Naive thymus-derived CD4-positive, alpha-beta T cell (primary cell): ENCODE data around the gene PPP2R5B. TPM values are rescaled to one million over a fixed set of nuclear protein-coding genes. Genes with fewer than 3 reads are reported as not detected.

ENCODE experiments used
- ATAC-seq: fragments of 150-1000 bp; cut with Tn5 transposase; 2 replicates; pipeline ENCODE4 v1.10.0; 2021; ENCODE audit warnings: mild to moderate bottlenecking, moderate library complexity
- CTCF ChIA-PET: fragments of 350-600 bp; sonication (Branson Sonifier 250); formaldehyde crosslinking; loops from one replicate; lab custom pipeline; 2021; ENCODE audit warnings: antibody characterized with exemption; lab: Charles Lee
- POLR2A ChIA-PET: fragments of 350-600 bp; sonication (Branson Sonifier 250); formaldehyde crosslinking; loops from one replicate; lab custom pipeline; 2021; ENCODE audit warnings: antibody characterized with exemption, inconsistent platforms; lab: Charles Lee
- DNase-seq, 9 donors: peaks; one replicate each; pipeline versions ENCODE4 v3.0.0 to v3.0.0-alpha.2; 2020 to 2022; ENCODE audit warnings: mixed read lengths in 1 of 9
- H3K27ac ChIP-seq: one replicate; pipeline ENCODE4 v1.7.0; 2013; ENCODE audit warnings: mild to moderate bottlenecking, low read depth, low read length, moderate library complexity
- H3K27me3 ChIP-seq, 2 donors: one replicate each; pipeline ENCODE4 v1.7.0; 2013; ENCODE audit warnings: low read length in 2 of 2, mild to moderate bottlenecking in 2 of 2, moderate library complexity in 2 of 2; ENCODE audit not compliant: control insufficient read depth in 2 of 2, insufficient read depth in 2 of 2
- H3K36me3 ChIP-seq, 3 experiments: 1 replicate in 2 of 3; 2 replicates in 1 of 3; pipeline ENCODE4 v1.7.0; 2013; ENCODE audit warnings: low read length in 3 of 3, mild to moderate bottlenecking in 3 of 3, moderate library complexity in 1 of 3; ENCODE audit not compliant: insufficient read depth in 3 of 3, control insufficient read depth in 2 of 3
- H3K4me1 ChIP-seq, 2 donors: one replicate each; pipeline ENCODE4 v1.7.0; 2013; ENCODE audit warnings: low read length in 2 of 2, mild to moderate bottlenecking in 2 of 2, moderate library complexity in 1 of 2; ENCODE audit not compliant: control insufficient read depth in 2 of 2, insufficient read depth in 2 of 2
- H3K4me3 ChIP-seq: 2 replicates; pipeline ENCODE4 v1.7.0; 2013; ENCODE audit warnings: mild to moderate bottlenecking, low read length
- H3K9me3 ChIP-seq, 3 experiments: 1 replicate in 2 of 3; 2 replicates in 1 of 3; pipeline ENCODE4 v1.7.0; 2013; ENCODE audit warnings: low read length in 3 of 3; ENCODE audit not compliant: control insufficient read depth in 2 of 3
- H3K27ac Mint-ChIP-seq, 9 donors: one replicate each; pipeline ENCODE4 v1.8.0; 2020 to 2022; ENCODE audit warnings: mixed read lengths in 9 of 9, mild to moderate bottlenecking in 8 of 9, moderate library complexity in 5 of 9, inconsistent platforms in 2 of 9
- H3K27me3 Mint-ChIP-seq, 5 donors: one replicate each; pipeline ENCODE4 v1.8.0; 2021 to 2022; ENCODE audit warnings: mixed read lengths in 5 of 5, mild to moderate bottlenecking in 1 of 5
- H3K36me3 Mint-ChIP-seq, 5 donors: one replicate each; pipeline ENCODE4 v1.8.0; 2020 to 2022; ENCODE audit warnings: mixed read lengths in 5 of 5, mild to moderate bottlenecking in 3 of 5, inconsistent platforms in 1 of 5
- H3K4me1 Mint-ChIP-seq, 7 donors: one replicate each; pipeline ENCODE4 v1.8.0; 2020 to 2022; ENCODE audit warnings: mixed read lengths in 7 of 7, mild to moderate bottlenecking in 3 of 7, inconsistent platforms in 1 of 7
- H3K4me3 Mint-ChIP-seq, 10 donors: one replicate each; pipeline ENCODE4 v1.8.0; 2020 to 2022; ENCODE audit warnings: mild to moderate bottlenecking in 10 of 10, mixed read lengths in 10 of 10, moderate library complexity in 6 of 10, inconsistent platforms in 2 of 10
- H3K9me3 Mint-ChIP-seq, 11 donors: one replicate each; pipeline ENCODE4 v1.8.0; 2020 to 2022; ENCODE audit warnings: mixed read lengths in 11 of 11, mild to moderate bottlenecking in 4 of 11, inconsistent platforms in 1 of 11, moderate library complexity in 1 of 11
- intact Hi-C, 2 donors: fragments of 100-400 bp; cut with micrococcal nuclease; formaldehyde crosslinking; loops; one replicate each; pipeline ENCODE4 v1.15.1; 2023
- polyA plus RNA-seq, 2 donors: library from polyadenylated mRNA; unstranded; fragments of 300-500 nt; fragmentation: Illumina TruSeq; gene quantifications; one replicate each; pipeline ENCODE4 v1.2.3, GENCODE V29; 2021
- total RNA-seq, 6 experiments: library from RNA in 5 of 6; stranded (reverse) in 5 of 6; gene quantifications; 1 replicate in 5 of 6; 2 replicates in 1 of 6; pipeline ENCODE4 v1.2.3 and lab custom pipeline; 2021 to 2026

PPP2R5B gene
- total and polyA plus RNA-seq, 7 experiments from 2014 or later = 4.5 to 19.1 (median 13.1) TPM

DNA sequence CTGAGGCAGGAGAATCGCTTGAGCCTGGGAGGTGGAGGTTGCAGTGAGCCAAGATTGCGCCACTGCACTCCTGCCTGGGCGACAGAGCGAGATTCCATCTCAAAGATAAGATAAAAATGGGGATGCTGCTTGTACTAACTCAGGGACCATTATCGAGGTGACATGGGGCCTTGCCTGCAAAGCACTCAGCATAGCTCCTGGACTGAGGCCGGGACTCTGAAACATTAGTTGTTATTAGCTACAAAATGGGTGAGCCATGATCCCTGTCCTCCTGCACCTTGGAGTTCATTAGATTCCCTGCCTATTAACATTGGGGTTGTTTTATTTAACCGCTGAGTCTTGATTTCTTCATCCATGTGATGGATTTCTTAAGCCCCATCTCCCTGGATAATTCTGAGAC is 5.1 kb downstream of the PPP2R5B start:
- peaks cover 0 to 11% (median 7%) of the 10 kb centered on the region in 7 donors for H3K4me1 Mint-ChIP-seq
- ChIA-PET CTCF (no interaction called here), POLR2A (no interaction called here)
- H3K27ac Mint-ChIP-seq = peak overlapping the region in 1 of 9 donors; percentile 65
- DNase-seq (no peak), ATAC-seq (no peak)
- H3K4me3 Mint-ChIP-seq = no peak overlapping the region
- Histone ChIP-seq H3K27me3 (no peaks in the 10 kb centered on the region), H3K4me1 (peaks cover 0 to 8% of the 10 kb centered on the region in 2 donors), H3K36me3 (peaks cover 0 to 38% (median 4%) of the 10 kb centered on the region in 3 experiments), H3K27ac (no peak overlapping the region), H3K4me3 (no peak overlapping the region), H3K9me3 (no peaks in the 10 kb centered on the region)
- intact Hi-C loops = no loop called here
- H3K9me3 Mint-ChIP-seq = no peaks in the 10 kb centered on the region
- H3K27me3 Mint-ChIP-seq = no peaks in the 10 kb centered on the region
- H3K36me3 Mint-ChIP-seq = peaks cover 0 to 37% (median 16%) of the 10 kb centered on the region in 5 donors

DNA sequence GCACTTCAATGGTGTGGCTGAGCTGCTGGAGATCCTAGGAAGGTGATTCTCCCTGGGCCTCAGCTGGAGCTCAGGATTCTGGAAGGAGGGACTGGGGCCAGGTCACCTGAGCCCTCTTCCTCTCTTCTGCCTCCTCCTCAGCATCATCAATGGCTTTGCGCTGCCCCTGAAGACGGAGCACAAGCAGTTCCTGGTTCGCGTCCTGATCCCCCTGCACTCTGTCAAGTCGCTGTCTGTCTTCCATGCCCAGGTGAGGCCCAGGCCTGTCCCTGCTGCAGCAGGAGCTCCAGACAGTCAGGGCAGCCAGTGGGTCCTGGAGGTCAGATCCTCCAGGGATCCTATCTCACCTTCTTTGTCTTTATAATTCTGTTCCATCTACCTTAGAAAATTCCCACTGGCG is 5.9 kb downstream of the PPP2R5B start:
- H3K36me3 ChIP-seq = peaks cover 0 to 38% (median 4%) of the 10 kb centered on the region in 3 experiments
- no peaks in the 10 kb centered on the region for H3K9me3 Mint-ChIP-seq
- H3K36me3 Mint-ChIP-seq = peaks cover 0 to 37% (median 16%) of the 10 kb centered on the region in 5 donors
- no peaks in the 10 kb centered on the region for H3K9me3 ChIP-seq
- ChIA-PET CTCF (no interaction called here), POLR2A (no interaction called here)
- H3K27me3 ChIP-seq = no peaks in the 10 kb centered on the region
- H3K4me1 Mint-ChIP-seq = peaks cover 0 to 6% (median 2%) of the 10 kb centered on the region in 7 donors
- DNase-seq (no peak), ATAC-seq (no peak)
- peaks cover 0 to 2% of the 10 kb centered on the region in 2 donors for H3K4me1 ChIP-seq
- no peak overlapping the region for H3K27ac Mint-ChIP-seq
- no peaks in the 10 kb centered on the region for H3K27me3 Mint-ChIP-seq
- no peak overlapping the region for H3K4me3 Mint-ChIP-seq
- H3K4me3 ChIP-seq = no peak overlapping the region
- H3K27ac ChIP-seq = no peak overlapping the region
- intact Hi-C loops = no loop called here

DNA sequence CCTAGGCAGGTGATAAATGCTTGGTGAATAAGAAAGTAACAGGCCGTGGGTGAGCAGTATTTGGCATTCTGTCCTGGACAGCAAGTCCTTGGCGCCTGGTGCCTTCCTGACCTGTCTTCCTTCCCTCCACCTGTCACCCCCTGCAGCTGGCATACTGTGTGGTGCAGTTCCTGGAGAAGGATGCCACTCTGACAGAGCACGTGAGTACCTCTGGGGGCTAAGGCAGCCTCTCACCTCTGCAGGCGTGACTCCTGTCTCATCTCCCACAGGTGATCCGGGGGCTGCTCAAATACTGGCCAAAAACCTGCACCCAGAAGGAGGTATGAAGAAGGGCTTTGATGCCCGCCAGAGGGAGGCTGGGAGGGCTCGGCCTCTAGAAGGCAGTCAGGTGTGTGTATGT is 6.8 kb downstream of the PPP2R5B start:
- Mint-ChIP-seq H3K4me1 (peaks cover 0 to 4% (median 0%) of the 10 kb centered on the region in 7 donors), H3K4me3 (no peak overlapping the region), H3K27ac (no peak overlapping the region), H3K9me3 (no peaks in the 10 kb centered on the region), H3K36me3 (peaks cover 0 to 37% (median 16%) of the 10 kb centered on the region in 5 donors), H3K27me3 (no peaks in the 10 kb centered on the region)
- ChIA-PET CTCF (no interaction called here), POLR2A (no interaction called here)
- ATAC-seq = no peak
- no peak overlapping the region for H3K27ac ChIP-seq
- DNase-seq = no peak
- H3K36me3 ChIP-seq = peaks cover 0 to 38% (median 4%) of the 10 kb centered on the region in 3 experiments
- intact Hi-C loops = no loop called here
- H3K27me3 ChIP-seq = no peaks in the 10 kb centered on the region
- H3K4me3 ChIP-seq = no peak overlapping the region
- no peaks in the 10 kb centered on the region for H3K9me3 ChIP-seq
- no peaks in the 10 kb centered on the region for H3K4me1 ChIP-seq

DNA sequence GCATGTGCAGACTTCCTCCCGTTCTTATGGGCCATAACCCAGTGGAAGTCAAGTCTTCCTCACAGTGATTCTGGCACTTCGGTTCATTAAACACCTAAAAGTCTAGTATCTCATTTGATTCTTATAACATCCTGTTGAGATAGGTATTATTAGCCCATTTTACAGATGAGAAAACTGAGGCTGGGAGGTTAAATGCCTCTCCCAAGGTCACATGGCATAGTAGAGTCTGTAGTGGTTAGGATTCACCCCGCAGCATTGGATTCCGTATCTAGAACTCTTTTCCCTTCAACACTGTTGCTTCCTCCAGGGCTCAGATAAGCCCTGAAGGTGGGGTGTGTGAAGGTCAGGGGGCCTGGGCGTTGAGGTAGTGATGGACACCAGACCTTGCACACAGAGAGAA is 7.8 kb downstream of the PPP2R5B start:
- POLR2A ChIA-PET = no interaction called here
- intact Hi-C loops = no loop called here

DNA sequence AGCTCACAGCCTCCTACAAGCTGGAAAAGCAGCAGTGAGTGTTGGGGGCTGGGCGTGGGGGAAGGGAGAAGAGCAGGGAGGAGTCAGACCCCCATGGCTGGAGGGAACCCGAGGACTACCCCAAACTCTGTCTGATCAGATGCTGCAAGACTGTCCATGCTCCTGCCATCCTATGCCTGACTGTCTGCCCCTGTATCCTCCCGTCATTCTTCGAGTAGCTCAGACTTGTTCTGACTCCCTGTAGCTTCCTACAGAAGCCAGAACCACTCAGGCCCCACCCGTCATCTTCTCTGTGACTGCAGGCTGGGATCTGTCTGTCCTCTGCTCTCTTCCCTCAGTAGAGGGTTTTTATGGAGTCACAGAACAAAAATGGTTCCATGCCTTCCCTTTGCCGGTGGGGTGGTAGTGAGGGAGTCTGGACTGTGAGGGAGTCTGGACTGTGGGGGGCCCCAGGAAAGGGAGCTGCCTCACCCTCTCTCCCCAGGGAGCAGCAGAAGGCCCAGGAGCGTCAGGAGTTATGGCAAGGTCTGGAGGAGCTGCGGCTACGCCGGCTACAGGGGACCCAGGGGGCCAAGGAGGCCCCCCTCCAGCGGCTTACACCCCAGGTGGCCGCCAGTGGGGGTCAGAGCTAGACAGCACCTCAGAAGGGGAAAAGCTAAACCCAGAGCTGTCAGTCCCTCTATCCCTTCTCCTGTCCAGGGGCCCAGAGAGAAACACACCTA is 8.9 kb downstream of the PPP2R5B start:
- DNase-seq (no peak), ATAC-seq (no peak)
- intact Hi-C loops = no loop called here
- Mint-ChIP-seq H3K36me3 (peaks cover 0 to 27% (median 16%) of the 10 kb centered on the region in 5 donors), H3K4me3 (no peak overlapping the region), H3K27me3 (peaks cover 0 to 3% (median 0%) of the 10 kb centered on the region in 5 donors), H3K27ac (peak overlapping the region in 1 of 9 donors; percentile 17), H3K9me3 (no peaks in the 10 kb centered on the region), H3K4me1 (no peaks in the 10 kb centered on the region)
- H3K4me1 ChIP-seq = no peaks in the 10 kb centered on the region
- no peaks in the 10 kb centered on the region for H3K27me3 ChIP-seq
- no peak overlapping the region for H3K4me3 ChIP-seq
- H3K36me3 ChIP-seq = peaks cover 0 to 38% (median 4%) of the 10 kb centered on the region in 3 experiments
- no peak overlapping the region for H3K27ac ChIP-seq
- ChIA-PET POLR2A (no interaction called here), CTCF (interaction anchor here (0.6 kb wide), 1 partner anchor 441 kb away, joined by 3 read pairs; no protein-coding TSS in a partner anchor)
- no peaks in the 10 kb centered on the region for H3K9me3 ChIP-seq

More for the DNA sequence above, 7.8 kb downstream of the PPP2R5B start:
- CTCF ChIA-PET = no interaction called here
- Histone ChIP-seq H3K36me3 (peaks cover 0 to 38% (median 4%) of the 10 kb centered on the region in 3 experiments), H3K9me3 (no peaks in the 10 kb centered on the region), H3K4me3 (no peak overlapping the region), H3K27me3 (no peaks in the 10 kb centered on the region), H3K27ac (no peak overlapping the region), H3K4me1 (no peaks in the 10 kb centered on the region)
- no peak for ATAC-seq
- peaks cover 0 to 32% (median 16%) of the 10 kb centered on the region in 5 donors for H3K36me3 Mint-ChIP-seq
- H3K9me3 Mint-ChIP-seq = no peaks in the 10 kb centered on the region
- peaks cover 0 to 2% (median 0%) of the 10 kb centered on the region in 7 donors for H3K4me1 Mint-ChIP-seq
- no peak for DNase-seq
- H3K4me3 Mint-ChIP-seq = no peak overlapping the region
- H3K27me3 Mint-ChIP-seq = no peaks in the 10 kb centered on the region
- H3K27ac Mint-ChIP-seq = no peak overlapping the region

DNA sequence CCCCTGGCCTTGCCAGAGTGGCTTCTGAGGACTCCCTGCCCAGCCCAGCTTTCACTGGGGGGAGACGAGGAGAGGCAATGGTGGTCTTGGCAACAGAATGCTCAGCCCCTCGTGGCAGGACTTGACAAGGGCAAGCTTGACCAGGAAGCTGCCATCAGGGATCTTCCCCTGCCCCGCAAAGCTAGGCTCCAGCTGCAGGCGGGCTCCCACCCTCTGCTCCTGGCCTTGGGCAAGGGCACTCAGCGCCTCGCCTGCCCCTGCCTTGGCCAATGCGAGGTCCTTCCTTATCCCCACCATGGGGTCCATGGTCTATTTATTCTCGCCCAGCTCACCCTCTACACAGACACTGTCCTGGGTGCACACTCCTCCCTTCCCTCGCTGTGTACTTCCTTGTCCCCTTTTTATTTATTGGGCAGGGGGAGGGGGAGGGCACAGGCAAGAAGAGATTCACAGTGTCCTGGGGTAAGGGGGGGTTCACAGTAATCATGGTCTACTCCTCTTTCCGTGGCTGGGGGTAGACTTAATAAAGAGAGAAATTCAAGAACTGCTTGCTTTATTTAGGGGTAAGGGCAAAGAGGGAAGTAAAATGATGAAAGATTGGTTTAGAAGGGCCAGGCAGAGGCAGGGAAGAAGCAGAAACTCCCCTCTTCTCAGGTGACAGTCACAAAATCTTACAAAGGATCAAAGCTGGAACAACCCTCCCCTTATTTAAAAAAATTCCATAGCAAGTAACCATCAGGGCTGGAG is 9.6 kb downstream of the PPP2R5B start:
- intact Hi-C loops = no loop called here
- Mint-ChIP-seq H3K9me3 (no peaks in the 10 kb centered on the region), H3K36me3 (peaks cover 0 to 27% (median 16%) of the 10 kb centered on the region in 5 donors), H3K4me1 (no peaks in the 10 kb centered on the region), H3K27ac (no peak overlapping the region), H3K4me3 (no peak overlapping the region), H3K27me3 (peaks cover 0 to 3% (median 0%) of the 10 kb centered on the region in 5 donors)
- ChIA-PET CTCF (interaction anchor here (0.6 to 0.7 kb wide), 2 partner anchors 13 to 441 kb away, joined by 3 read pairs; no protein-coding TSS in a partner anchor), POLR2A (no interaction called here)
- Histone ChIP-seq H3K36me3 (peaks cover 0 to 37% (median 4%) of the 10 kb centered on the region in 3 experiments), H3K27me3 (no peaks in the 10 kb centered on the region), H3K4me1 (no peaks in the 10 kb centered on the region), H3K27ac (no peak overlapping the region), H3K4me3 (no peak overlapping the region), H3K9me3 (no peaks in the 10 kb centered on the region)
- DNase-seq (no peak), ATAC-seq (no peak)
